MM.1S (cell line): Measurements from ENCODE around the gene SGMS1.

Experiments
- DNase-seq: peaks from one replicate; pipeline ENCODE4 v3.0.0-alpha.2; 2015
- H2AFZ ChIP-seq: fragments of 300-600 bp; sonication (generic); 2 replicates; pipeline ENCODE4 v1.6.0; 2016; ENCODE audit warnings: antibody characterized with exemption, low read length
- H3F3A ChIP-seq: fragments of 300-600 bp; sonication (generic); 2 replicates; pipeline ENCODE4 v1.6.1; 2016; ENCODE audit warnings: mild to moderate bottlenecking, antibody characterized with exemption, low read length, moderate library complexity, mixed read lengths; ENCODE audit not compliant: insufficient read depth
- H3K27ac ChIP-seq: fragments of 300-600 bp; sonication (generic); 2 replicates; pipeline ENCODE4 v1.5.1; 2016; ENCODE audit warnings: mild to moderate bottlenecking, low read length
- H3K27me3 ChIP-seq: fragments of 300-600 bp; sonication (generic); replicated peaks from 2 replicates; pipeline ENCODE4 v1.6.0; 2016; ENCODE audit warnings: low read length; ENCODE audit not compliant: insufficient read depth
- H3K36me3 ChIP-seq: fragments of 300-600 bp; sonication (generic); replicated peaks from 2 replicates; pipeline ENCODE4 v1.6.1; 2016; ENCODE audit warnings: mild to moderate bottlenecking, low read length, mixed read lengths; ENCODE audit not compliant: insufficient read depth
- H3K4me1 ChIP-seq: fragments of 300-600 bp; sonication (generic); 2 replicates; pipeline ENCODE4 v1.6.1; 2016; ENCODE audit warnings: low read length, mixed read lengths
- H3K4me2 ChIP-seq: fragments of 300-600 bp; sonication (generic); 2 replicates; pipeline ENCODE4 v1.6.0; 2016; ENCODE audit warnings: low read depth, low read length
- H3K4me3 ChIP-seq: fragments of 300-600 bp; sonication (generic); 2 replicates; pipeline ENCODE4 v1.5.1; 2016; ENCODE audit warnings: low read length, mixed read lengths
- H3K79me2 ChIP-seq: fragments of 300-600 bp; sonication (generic); 2 replicates; pipeline ENCODE4 v1.6.1; 2016; ENCODE audit warnings: mixed run types, low read length, mixed read lengths
- H3K9ac ChIP-seq: fragments of 300-600 bp; sonication (generic); 2 replicates; pipeline ENCODE4 v1.6.1; 2016; ENCODE audit warnings: low read length, mixed read lengths
- H3K9me2 ChIP-seq: fragments of 300-600 bp; sonication (generic); replicated peaks from 2 replicates; pipeline ENCODE4 v1.6.1; 2016; ENCODE audit warnings: mild to moderate bottlenecking, low read length, mixed read lengths; ENCODE audit not compliant: insufficient read depth
- H3K9me3 ChIP-seq: fragments of 300-600 bp; sonication (generic); replicated peaks from 2 replicates; pipeline ENCODE4 v1.6.1; 2016; ENCODE audit warnings: mild to moderate bottlenecking, low read length, mixed read lengths; ENCODE audit not compliant: insufficient read depth
- H4K20me1 ChIP-seq: fragments of 300-600 bp; sonication (generic); 2 replicates; pipeline ENCODE4 v1.6.1; 2016; ENCODE audit warnings: mild to moderate bottlenecking, low read length, moderate library complexity, mixed read lengths; ENCODE audit not compliant: insufficient read depth
- CTCF ChIP-seq: fragments of 300-600 bp; sonication (generic); IDR thresholded peaks from 2 replicates; pipeline ENCODE4 v1.5.1; 2016; ENCODE audit warnings: antibody characterized with exemption, low read length, mixed read lengths
- EZH2 ChIP-seq: fragments of 300-600 bp; sonication (generic); optimal IDR thresholded peaks from 2 replicates; pipeline ENCODE3; 2017; ENCODE audit warnings: low read depth, mild to moderate bottlenecking, antibody characterized with exemption, low read length, mixed read lengths
- EZH2phosphoT487 ChIP-seq: fragments of 300-600 bp; sonication (generic); IDR thresholded peaks from 2 replicates; pipeline ENCODE4 v1.6.1; 2018; ENCODE audit warnings: antibody characterized with exemption, low read length

The SGMS1 gene

GRCh38 chr10:50403074-50403473 lies 220.7 kb downstream of the SGMS1 start:
- Histone ChIP-seq H3K4me1 (no peaks in the 10 kb centered on the region; the same call in 1 of the 2 replicates), H3K36me3 (no peaks in the 10 kb centered on the region), H3F3A (no peaks in the 10 kb centered on the region), H3K4me2 (no peak overlapping the region), H3K9ac (no peak overlapping the region), H3K9me3 (no peaks in the 10 kb centered on the region), H4K20me1 (no peaks in the 10 kb centered on the region), H3K27ac (no peak overlapping the region), H3K27me3 (no peaks in the 10 kb centered on the region), H2AFZ (no peak overlapping the region), H3K79me2 (no peaks in the 10 kb centered on the region), H3K9me2 (no peaks in the 10 kb centered on the region), H3K4me3 (no peak overlapping the region)
- DNase-seq, result no peak
- no peak for TF ChIP-seq CTCF
- no peak for TF ChIP-seq EZH2
- no peak for TF ChIP-seq EZH2phosphoT487

DNA sequence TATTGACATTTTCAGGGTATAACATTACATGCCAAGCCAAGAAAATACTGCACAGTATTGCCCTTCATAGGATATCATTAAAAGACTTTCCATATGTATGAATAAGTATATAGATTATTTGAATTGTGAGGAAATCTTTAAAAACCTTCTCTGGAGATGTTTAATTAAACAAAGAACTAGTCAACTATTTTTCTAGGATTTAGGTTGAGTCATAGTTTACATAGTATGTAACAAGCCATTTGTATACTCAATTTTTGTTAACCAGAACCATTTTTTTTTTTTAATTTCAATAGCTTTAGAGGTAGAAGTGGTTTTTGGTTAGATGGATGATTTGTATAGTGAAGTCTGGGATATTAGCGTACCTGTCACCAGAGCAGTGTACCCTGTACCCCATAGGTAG lies 221.3 kb downstream of the SGMS1 start:
- Histone ChIP-seq H3K27me3 (no peaks in the 10 kb centered on the region), H3K4me1 (no peaks in the 10 kb centered on the region; the same call in 1 of the 2 replicates), H2AFZ (no peak overlapping the region), H3K9me2 (no peaks in the 10 kb centered on the region), H3K9me3 (no peaks in the 10 kb centered on the region), H4K20me1 (no peaks in the 10 kb centered on the region), H3K79me2 (no peaks in the 10 kb centered on the region), H3K4me3 (no peak overlapping the region), H3F3A (no peaks in the 10 kb centered on the region), H3K9ac (no peak overlapping the region), H3K36me3 (no peaks in the 10 kb centered on the region), H3K27ac (no peak overlapping the region), H3K4me2 (no peak overlapping the region)
- TF ChIP-seq EZH2phosphoT487, result no peak
- no peak for TF ChIP-seq CTCF
- TF ChIP-seq EZH2, result no peak
- DNase-seq, result no peak

GRCh38 chr10:50400694-50401093 lies 223.1 kb downstream of the SGMS1 start:
- no peaks in the 10 kb centered on the region for H3K36me3 ChIP-seq
- no peaks in the 10 kb centered on the region for H3K27me3 ChIP-seq
- H3K9ac ChIP-seq, result no peak overlapping the region
- no peaks in the 10 kb centered on the region for H3K9me3 ChIP-seq
- H3K9me2 ChIP-seq, result no peaks in the 10 kb centered on the region
- no peak overlapping the region for H3K4me3 ChIP-seq
- H4K20me1 ChIP-seq, result no peaks in the 10 kb centered on the region
- H2AFZ ChIP-seq, result no peak overlapping the region
- no peak for TF ChIP-seq EZH2
- no peak for TF ChIP-seq CTCF
- no peak for TF ChIP-seq EZH2phosphoT487
- H3F3A ChIP-seq, result no peaks in the 10 kb centered on the region
- no peak overlapping the region for H3K4me2 ChIP-seq
- no peak overlapping the region for H3K27ac ChIP-seq
- H3K79me2 ChIP-seq, result no peaks in the 10 kb centered on the region
- no peaks in the 10 kb centered on the region; the same call in 1 of the 2 replicates for H3K4me1 ChIP-seq
- no peak for DNase-seq
